ENCODE measurements around the gene TRDMT1. TPM values are rescaled to one million over a fixed set of nuclear protein-coding genes. Genes with fewer than 3 reads are reported as not detected.

TRDMT1 gene
- total and polyA plus RNA-seq, 2 donors (not counting 1 experiment from before 2014, with no cell fraction given): 3.0 to 20.4 TPM

DNA sequence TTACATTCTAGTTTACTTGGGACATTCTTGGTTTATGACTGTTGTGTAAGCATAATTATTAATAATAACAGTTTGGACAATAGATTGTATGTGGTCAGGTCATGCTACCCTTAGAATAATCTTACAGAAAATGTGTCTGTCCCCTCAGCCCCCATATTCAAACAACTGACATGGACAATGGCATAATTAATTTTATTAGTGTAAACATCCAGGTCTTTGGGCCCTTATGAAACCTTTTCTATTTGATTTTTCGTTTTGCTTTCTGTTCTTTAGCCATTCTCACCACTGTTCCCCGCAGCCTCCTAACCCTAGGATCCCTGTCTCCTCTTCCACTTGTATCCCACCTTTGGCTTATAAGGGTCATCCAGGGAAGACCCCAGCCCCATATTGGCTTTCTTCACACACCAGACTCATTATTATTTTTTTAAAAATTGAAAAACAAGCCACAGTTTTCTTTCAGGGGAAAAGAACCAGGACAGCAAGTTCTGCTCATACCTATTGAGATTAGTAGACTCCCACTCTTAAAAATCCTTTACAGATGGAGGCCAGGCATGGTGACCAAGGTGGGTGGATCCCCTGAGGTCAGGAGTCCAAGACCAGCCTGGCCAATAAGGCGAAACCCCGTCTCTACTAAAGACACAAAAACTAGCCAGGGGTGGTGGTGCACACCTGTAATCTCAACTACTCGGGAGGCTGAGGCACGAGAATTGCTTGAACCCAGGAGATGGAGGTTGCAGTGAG is 38.0 kb upstream of the TRDMT1 start:
- Histone ChIP-seq H3K9me3 (ENCODE audit: control extremely low read depth in 1 of 3, control insufficient read depth in 2 of 3, insufficient read depth in 1 of 3, low read length in 2 of 3) (no peaks in the 10 kb centered on the region), H3K36me3 (replicated peaks in 1 of 2; ENCODE audit: control extremely low read depth in 1 of 2, control insufficient read depth in 1 of 2, extremely low read depth in 1 of 2, insufficient read depth in 2 of 2, low read length in 1 of 2) (peaks cover 21 to 38% of the 10 kb centered on the region in 2 experiments), H3K27me3 (replicated peaks in 1 of 4; ENCODE audit: control extremely low read depth in 1 of 4, control insufficient read depth in 3 of 4, insufficient read depth in 4 of 4, low read length in 3 of 4) (no peaks in the 10 kb centered on the region), H3K9ac (ENCODE audit: low read length) (no peak overlapping the region), H3K27ac (ENCODE audit: low read length in 2 of 2) (no peak overlapping the region), H4K20me1 (ENCODE audit: control insufficient read depth, insufficient read depth, low read length, poor library complexity, severe bottlenecking) (peaks cover 23% of the 10 kb centered on the region), H3K4me3 (ENCODE audit: control extremely low read depth in 1 of 5, extremely low read depth in 1 of 5, insufficient read depth in 1 of 5, low read depth in 2 of 5, low read length in 4 of 5) (no peak overlapping the region), H3K79me2 (ENCODE audit: control insufficient read depth, insufficient read depth, low read length) (no peaks in the 10 kb centered on the region), H2AFZ (ENCODE audit: insufficient read depth, low read depth, low read length, poor library complexity, severe bottlenecking) (no peak overlapping the region), H3K4me1 (ENCODE audit: control insufficient read depth in 2 of 2, insufficient read depth in 2 of 2, low read length in 2 of 2) (no peaks in the 10 kb centered on the region), H3K4me2 (replicated peaks; ENCODE audit: low read depth, low read length, poor library complexity, severe bottlenecking) (no peak overlapping the region)
- WGBS (ENCODE audit: insufficient coverage): 94% methylated on average over 3 of the region's 6 CpGs
- H3K27ac Mint-ChIP-seq: no peak overlapping the region
- POLR2A ChIA-PET: interaction anchor here (0.8 kb wide), 1 partner anchor 38 kb away, joined by 4 read pairs; the partner anchor contains the start of gene TRDMT1
- ATAC-seq (ENCODE audit: low read depth) (no peak), DNase-seq (no peak)
- no peak overlapping the region for H3K4me3 Mint-ChIP-seq
- intact Hi-C loops (cut with micrococcal nuclease): loop anchor here (10.0 kb wide), 3 partner anchors 55 to 805 kb away; partner anchors contain the start of gene PTER
- no peaks in the 10 kb centered on the region for H3K9me3 Mint-ChIP-seq (ENCODE audit: insufficient read depth)
- H3K4me1 Mint-ChIP-seq: no peaks in the 10 kb centered on the region
- CTCF ChIA-PET: interaction anchor here (1.1 kb wide), 1 partner anchor 8 kb away, joined by 6 read pairs; no protein-coding TSS in a partner anchor
- H3K27me3 Mint-ChIP-seq: no peaks in the 10 kb centered on the region
- TF ChIP-seq, protein P1, sequence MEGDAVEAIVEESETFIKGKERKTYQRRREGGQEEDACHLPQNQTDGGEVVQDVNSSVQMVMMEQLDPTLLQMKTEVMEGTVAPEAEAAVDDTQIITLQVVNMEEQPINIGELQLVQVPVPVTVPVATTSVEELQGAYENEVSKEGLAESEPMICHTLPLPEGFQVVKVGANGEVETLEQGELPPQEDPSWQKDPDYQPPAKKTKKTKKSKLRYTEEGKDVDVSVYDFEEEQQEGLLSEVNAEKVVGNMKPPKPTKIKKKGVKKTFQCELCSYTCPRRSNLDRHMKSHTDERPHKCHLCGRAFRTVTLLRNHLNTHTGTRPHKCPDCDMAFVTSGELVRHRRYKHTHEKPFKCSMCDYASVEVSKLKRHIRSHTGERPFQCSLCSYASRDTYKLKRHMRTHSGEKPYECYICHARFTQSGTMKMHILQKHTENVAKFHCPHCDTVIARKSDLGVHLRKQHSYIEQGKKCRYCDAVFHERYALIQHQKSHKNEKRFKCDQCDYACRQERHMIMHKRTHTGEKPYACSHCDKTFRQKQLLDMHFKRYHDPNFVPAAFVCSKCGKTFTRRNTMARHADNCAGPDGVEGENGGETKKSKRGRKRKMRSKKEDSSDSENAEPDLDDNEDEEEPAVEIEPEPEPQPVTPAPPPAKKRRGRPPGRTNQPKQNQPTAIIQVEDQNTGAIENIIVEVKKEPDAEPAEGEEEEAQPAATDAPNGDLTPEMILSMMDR (IDR thresholded peaks at IDR 0.05): no peak
- TF ChIP-seq EZH2 (IDR thresholded peaks at IDR 0.05; ENCODE audit: borderline replicate concordance, insufficient read depth, low read depth, low read length, poor library complexity, severe bottlenecking): no peak

Data from B cell (primary cell).